ENCODE measurements around the gene CDH18. TPM values are rescaled to one million over a fixed set of nuclear protein-coding genes. Genes with fewer than 3 reads are reported as not detected.

The CDH18 gene
- total RNA-seq, 2 donors from 2014 or later = not detected

GRCh38 chr5:19930451-19930850, 57.5 kb downstream of the CDH18 start:
- ATAC-seq = no peak
- intact Hi-C loops (cut with DNase I) = no loop called here

DNA sequence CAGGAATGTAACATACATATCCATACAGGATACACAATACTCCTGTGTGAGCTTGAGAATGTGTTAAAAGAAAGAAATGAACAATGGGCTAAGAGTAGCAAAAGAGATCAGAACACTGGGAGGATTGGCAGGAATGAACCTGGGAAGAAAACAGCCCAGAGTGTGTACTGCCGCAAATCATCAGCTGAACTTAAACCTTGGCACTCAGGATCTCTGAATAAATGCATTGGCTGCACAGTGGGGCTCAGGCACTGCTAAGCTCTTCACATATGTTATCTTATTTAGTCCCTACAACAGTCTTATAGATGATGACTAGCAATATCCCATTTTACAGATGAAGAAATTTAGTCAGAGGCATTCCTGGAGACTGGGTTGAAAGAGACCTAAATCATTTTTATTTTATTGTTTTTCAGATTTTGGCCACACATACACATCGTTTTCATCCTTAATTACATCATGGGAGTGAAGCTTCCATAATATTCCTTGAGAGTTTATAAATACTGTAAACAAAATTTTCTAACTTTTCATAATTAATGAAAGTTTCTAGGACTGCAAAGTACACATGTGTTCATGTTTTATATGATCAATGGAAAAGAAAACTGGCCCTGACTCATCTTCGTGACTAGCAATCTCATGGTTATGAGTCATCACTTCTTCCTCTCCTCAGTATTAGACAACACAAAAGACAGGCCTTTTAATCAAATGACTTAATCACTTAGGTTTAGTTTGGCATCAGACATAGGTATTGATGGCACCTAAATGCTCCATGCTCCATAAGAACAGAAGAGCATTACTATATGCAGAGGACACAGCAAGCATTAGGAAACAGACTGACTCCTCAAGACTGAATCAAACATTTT, 59.2 kb downstream of the CDH18 start:
- intact Hi-C loops (cut with DNase I) = no loop called here
- ATAC-seq (no peak), DNase-seq (no peak)

More at GRCh38 chr5:19930451-19930850, 57.5 kb downstream of the CDH18 start:
- no peak for DNase-seq

- no peak for DNase-seq
- intact Hi-C loops (cut with DNase I) = no loop called here
- no peak for ATAC-seq
Observed at GRCh38 chr5:19927919-19928318, 60.1 kb downstream of the CDH18 start.

- DNase-seq = no peak
- intact Hi-C loops (cut with DNase I) = no loop called here
- ATAC-seq = no peak
Observed at GRCh38 chr5:19927170-19927569, 60.8 kb downstream of the CDH18 start.

DNA sequence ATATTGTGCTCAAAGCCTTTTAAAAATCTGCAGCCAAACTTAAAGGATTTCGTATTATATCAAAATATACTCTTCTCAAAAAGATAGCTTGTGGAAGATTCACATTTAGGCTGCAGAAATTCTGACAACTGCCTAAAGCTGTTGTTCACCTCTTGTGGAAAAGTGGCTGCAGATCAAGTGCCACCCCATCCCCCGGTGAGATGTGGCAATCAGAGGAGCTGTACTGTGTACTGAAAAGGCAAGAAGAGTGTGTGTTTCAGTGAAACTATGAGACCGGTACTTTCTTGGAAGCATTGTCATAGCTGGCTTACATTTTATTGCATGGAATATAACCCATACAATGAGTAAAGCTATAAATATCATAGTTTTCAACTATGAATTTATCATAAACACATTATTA, 64.3 kb downstream of the CDH18 start:
- ATAC-seq (no peak), DNase-seq (no peak)
- intact Hi-C loops (cut with DNase I) = no loop called here

- no peak for DNase-seq
- intact Hi-C loops (cut with DNase I) = no loop called here
- ATAC-seq = no peak
Observed at GRCh38 chr5:19920761-19921160, 67.2 kb downstream of the CDH18 start.

DNA sequence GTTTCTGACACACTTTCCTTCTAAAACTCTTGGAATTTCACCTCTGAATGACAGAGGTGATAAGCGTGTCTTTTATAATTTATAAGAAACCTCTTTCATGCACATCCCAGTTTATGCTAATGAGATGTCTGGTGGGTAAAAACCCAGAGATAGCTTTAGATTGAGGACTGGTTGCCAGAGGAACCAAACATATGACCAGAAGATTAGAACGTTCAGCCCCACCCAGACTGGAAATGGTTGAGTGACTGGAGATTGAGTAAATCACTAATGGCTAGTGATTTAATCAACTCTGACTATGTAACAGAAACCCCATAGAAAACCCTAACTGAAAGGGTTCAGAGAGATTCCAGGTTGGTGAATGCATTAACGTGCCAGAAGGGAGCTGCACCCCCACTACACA, 69.2 kb downstream of the CDH18 start:
- no peak for ATAC-seq

GRCh38 chr5:19917588-19918122, 70.3 kb downstream of the CDH18 start:
- ATAC-seq (no peak), DNase-seq (no peak)
- intact Hi-C loops (cut with DNase I) = no loop called here

More for the DNA sequence above, 69.2 kb downstream of the CDH18 start:
- intact Hi-C loops (cut with DNase I) = no loop called here
- no peak for DNase-seq

GRCh38 chr5:19910136-19910535, 77.9 kb downstream of the CDH18 start:
- intact Hi-C loops (cut with DNase I) = no loop called here
- no peak for ATAC-seq
- no peak for DNase-seq

- ATAC-seq (no peak), DNase-seq (no peak)
- intact Hi-C loops (cut with DNase I) = no loop called here
Observed at GRCh38 chr5:19904766-19905165, 83.2 kb downstream of the CDH18 start.

GRCh38 chr5:19903611-19904010, 84.4 kb downstream of the CDH18 start:
- intact Hi-C loops (cut with DNase I) = no loop called here
- no peak for ATAC-seq
- DNase-seq = no peak

- no peak for ATAC-seq
- intact Hi-C loops (cut with DNase I) = no loop called here
- DNase-seq = no peak
Observed at GRCh38 chr5:19902316-19902934, 85.6 kb downstream of the CDH18 start.

GRCh38 chr5:19900269-19900668, 87.7 kb downstream of the CDH18 start:
- ATAC-seq (no peak), DNase-seq (no peak)
- intact Hi-C loops (cut with DNase I) = no loop called here

GRCh38 chr5:19891658-19892057, 96.3 kb downstream of the CDH18 start:
- ATAC-seq (no peak), DNase-seq (no peak)
- intact Hi-C loops (cut with DNase I) = no loop called here

DNA sequence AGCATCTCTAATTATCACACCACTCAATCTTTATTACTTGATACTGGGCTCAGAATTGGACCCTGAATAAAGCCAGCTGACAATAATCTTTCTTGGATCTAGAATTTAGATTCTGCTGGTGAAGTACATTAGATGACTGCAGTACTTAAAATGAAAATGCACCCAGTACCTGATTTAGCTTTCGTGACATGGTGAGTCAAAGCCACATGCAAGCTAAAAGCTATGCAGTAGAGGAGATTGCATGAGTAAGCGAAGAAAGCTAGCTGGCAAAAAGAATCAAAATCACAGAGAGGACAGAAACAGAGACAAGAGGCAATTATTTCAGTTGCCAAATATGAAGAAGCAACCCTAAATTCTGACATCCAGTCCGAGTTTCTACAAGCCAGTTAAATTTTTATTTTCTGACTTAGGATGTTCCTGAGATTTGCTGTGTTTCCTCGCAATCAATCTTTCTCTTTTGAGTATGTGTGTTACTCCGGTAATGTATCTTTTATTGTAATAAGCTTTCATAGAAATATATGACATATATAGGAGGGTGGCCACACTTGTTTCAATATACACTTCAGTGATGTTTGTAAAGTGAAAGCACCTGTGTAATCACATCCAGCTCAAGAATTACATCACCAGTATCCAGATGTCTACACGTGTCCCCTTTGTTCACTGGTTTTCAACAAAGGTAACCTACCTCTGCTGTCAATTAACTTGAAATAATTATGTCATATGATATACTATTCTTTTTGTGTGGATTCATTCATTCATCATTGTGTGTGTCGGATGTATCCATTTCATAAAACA, 101.7 kb downstream of the CDH18 start:
- ATAC-seq (no peak), DNase-seq (no peak)
- intact Hi-C loops (cut with DNase I) = no loop called here

GRCh38 chr5:19885040-19885824, 102.8 kb downstream of the CDH18 start:
- intact Hi-C loops (cut with DNase I) = no loop called here
- ATAC-seq (no peak), DNase-seq (no peak)

DNA sequence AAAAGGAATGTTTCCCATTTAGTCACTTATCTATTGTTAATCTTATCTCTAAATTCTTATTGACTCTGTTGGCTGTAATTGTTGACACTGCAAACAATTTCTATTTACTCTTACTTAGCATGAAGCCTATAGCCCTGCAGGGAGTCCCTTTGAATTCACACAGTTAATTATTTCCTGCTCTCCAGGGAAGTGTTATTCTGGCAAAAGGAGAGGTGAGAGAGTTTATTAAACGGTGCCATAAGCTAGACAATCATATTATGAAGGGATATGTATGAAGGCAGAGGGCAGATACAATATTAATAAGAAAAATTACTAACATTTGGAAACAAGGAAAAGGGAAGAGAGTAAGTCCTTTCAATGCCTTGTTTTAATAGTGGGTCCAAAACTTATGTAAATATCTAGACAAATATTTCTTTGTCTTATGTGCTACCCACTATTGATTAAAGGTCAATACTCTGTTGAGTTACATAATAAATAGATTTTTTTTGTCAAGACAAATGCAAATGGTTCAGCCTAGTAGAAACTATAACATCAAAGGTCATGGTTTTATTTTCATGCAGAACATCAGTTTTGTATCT, 107.1 kb downstream of the CDH18 start:
- intact Hi-C loops (cut with DNase I) = no loop called here
- no peak for DNase-seq
- ATAC-seq = no peak

- no peak for ATAC-seq
- intact Hi-C loops (cut with DNase I) = no loop called here
- no peak for DNase-seq
Observed at GRCh38 chr5:19880458-19880857, 107.5 kb downstream of the CDH18 start.

- ATAC-seq = no peak
- intact Hi-C loops (cut with DNase I) = no loop called here
- DNase-seq = no peak
Observed at GRCh38 chr5:19874811-19875210, 113.2 kb downstream of the CDH18 start.

Data from left cardiac atrium (tissue), 4 donors.